ENCODE results near the gene JARID2. TPM values are rescaled to one million over a fixed set of nuclear protein-coding genes. Genes with fewer than 3 reads are reported as not detected.

JARID2 gene
- total RNA-seq, 1 donor from 2014 or later = 38.9 TPM

- peak overlapping the region; percentile 23 for H3K4me3 ChIP-seq
- no peak for DNase-seq (ENCODE audit: low spot score)
- peaks cover 85% of the 10 kb centered on the region for H3K4me1 Mint-ChIP-seq
- peaks cover 3% of the 10 kb centered on the region for H3K36me3 Mint-ChIP-seq
- no peaks in the 10 kb centered on the region for H3K36me3 ChIP-seq
- H3K27ac Mint-ChIP-seq = peak overlapping the region; percentile 83
- H3K79me2 ChIP-seq (ENCODE audit: low read depth) = peaks cover 100% of the 10 kb centered on the region
- peaks cover 60% of the 10 kb centered on the region for H3K4me1 ChIP-seq
- peaks cover 65% of the 10 kb centered on the region for H3F3A ChIP-seq (ENCODE audit: low read depth)
- no peak overlapping the region for H2AFZ ChIP-seq (replicated peaks)
- peak overlapping the region; percentile 76 for H3K4me2 ChIP-seq
- peaks cover 98% of the 10 kb centered on the region for H4K20me1 ChIP-seq (ENCODE audit: low read depth)
- H3K27me3 ChIP-seq = no peaks in the 10 kb centered on the region
- H3K9me3 ChIP-seq (ENCODE audit: low read depth) = no peaks in the 10 kb centered on the region
- no peak overlapping the region for H3K9ac ChIP-seq
- peak overlapping the region; percentile 74 for H3K4me3 Mint-ChIP-seq
- H3K27me3 Mint-ChIP-seq (ENCODE audit: insufficient read depth, low read depth) = no peaks in the 10 kb centered on the region
- H3K9me3 Mint-ChIP-seq = no peaks in the 10 kb centered on the region
- TF ChIP-seq EZH2phosphoT487 (IDR thresholded peaks at IDR 0.05) = no peak
- TF ChIP-seq EZH2 (IDR thresholded peaks at IDR 0.05) = no peak
- TF ChIP-seq, protein P1, sequence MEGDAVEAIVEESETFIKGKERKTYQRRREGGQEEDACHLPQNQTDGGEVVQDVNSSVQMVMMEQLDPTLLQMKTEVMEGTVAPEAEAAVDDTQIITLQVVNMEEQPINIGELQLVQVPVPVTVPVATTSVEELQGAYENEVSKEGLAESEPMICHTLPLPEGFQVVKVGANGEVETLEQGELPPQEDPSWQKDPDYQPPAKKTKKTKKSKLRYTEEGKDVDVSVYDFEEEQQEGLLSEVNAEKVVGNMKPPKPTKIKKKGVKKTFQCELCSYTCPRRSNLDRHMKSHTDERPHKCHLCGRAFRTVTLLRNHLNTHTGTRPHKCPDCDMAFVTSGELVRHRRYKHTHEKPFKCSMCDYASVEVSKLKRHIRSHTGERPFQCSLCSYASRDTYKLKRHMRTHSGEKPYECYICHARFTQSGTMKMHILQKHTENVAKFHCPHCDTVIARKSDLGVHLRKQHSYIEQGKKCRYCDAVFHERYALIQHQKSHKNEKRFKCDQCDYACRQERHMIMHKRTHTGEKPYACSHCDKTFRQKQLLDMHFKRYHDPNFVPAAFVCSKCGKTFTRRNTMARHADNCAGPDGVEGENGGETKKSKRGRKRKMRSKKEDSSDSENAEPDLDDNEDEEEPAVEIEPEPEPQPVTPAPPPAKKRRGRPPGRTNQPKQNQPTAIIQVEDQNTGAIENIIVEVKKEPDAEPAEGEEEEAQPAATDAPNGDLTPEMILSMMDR (IDR thresholded peaks at IDR 0.05) = no peak
- no peak overlapping the region for H3K27ac ChIP-seq
These were observed 18.5 kb downstream of the JARID2 start for GRCh38 chr6:15264412-15264811.

DNA sequence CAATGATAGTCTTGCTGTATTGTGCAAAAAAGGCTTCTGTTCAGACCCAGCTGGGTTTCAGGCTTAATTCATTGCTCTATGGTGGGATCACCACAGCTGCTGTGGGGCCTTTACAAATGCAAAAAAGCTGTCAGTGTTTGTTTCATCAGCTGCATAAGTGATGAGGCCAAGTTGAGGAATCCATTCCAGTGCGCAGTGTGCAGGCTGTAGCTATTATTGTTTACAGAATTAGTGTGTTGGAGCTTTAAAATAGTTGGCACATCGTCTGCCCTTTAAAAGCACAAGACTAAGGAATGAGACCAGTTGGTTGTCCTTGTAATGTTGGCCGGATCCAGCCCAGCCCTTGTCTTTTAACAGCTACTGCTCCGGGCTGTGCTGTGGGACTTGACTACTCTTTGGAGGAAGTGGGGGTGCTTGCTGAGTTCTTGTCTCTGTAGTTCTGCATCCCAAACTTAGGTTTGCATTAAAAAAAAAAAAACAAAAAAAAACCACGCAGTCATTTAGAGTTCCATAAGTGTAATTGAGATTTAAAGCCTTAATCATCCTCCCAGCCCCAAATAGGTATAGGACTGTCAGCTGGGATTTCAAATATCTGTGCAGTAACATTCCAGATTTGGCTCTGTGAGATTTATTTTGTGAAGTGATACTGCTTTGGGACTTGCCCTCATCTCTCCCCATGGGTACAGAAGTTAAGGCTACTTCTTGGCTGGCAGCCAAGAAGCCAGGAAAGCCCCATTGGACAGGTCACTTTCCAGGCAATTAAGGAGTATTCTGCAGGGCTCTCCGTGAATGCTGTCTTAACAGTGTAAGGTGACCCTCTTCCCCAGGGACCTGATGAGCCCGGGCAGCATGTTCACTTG is 19.3 kb downstream of the JARID2 start:
- H3K36me3 Mint-ChIP-seq = peaks cover 3% of the 10 kb centered on the region
- H2AFZ ChIP-seq (replicated peaks) = no peak overlapping the region
- TF ChIP-seq, protein P1 (IDR thresholded peaks at IDR 0.05) = no peak
- TF ChIP-seq EZH2 (IDR thresholded peaks at IDR 0.05) (no peak), EZH2phosphoT487 (IDR thresholded peaks at IDR 0.05) (peak; percentile 66)
- H3K79me2 ChIP-seq (ENCODE audit: low read depth) = peaks cover 100% of the 10 kb centered on the region
- peak overlapping the region; percentile 23 for H3K4me3 ChIP-seq
- peaks cover 98% of the 10 kb centered on the region for H4K20me1 ChIP-seq (ENCODE audit: low read depth)
- H3K27ac Mint-ChIP-seq = peak overlapping the region; percentile 87
- H3K9ac ChIP-seq = no peak overlapping the region
- no peaks in the 10 kb centered on the region for H3K9me3 Mint-ChIP-seq
- H3K4me3 Mint-ChIP-seq = peak overlapping the region; percentile 75
- H3K27me3 ChIP-seq = no peaks in the 10 kb centered on the region
- H3K27ac ChIP-seq = no peak overlapping the region
- peaks cover 62% of the 10 kb centered on the region for H3K4me1 ChIP-seq
- peak overlapping the region; percentile 76 for H3K4me2 ChIP-seq
- DNase-seq (ENCODE audit: low spot score) = peak; percentile 77
- peaks cover 86% of the 10 kb centered on the region for H3K4me1 Mint-ChIP-seq
- H3K27me3 Mint-ChIP-seq (ENCODE audit: insufficient read depth, low read depth) = no peaks in the 10 kb centered on the region
- no peaks in the 10 kb centered on the region for H3K36me3 ChIP-seq
- H3K9me3 ChIP-seq (ENCODE audit: low read depth) = no peaks in the 10 kb centered on the region
- peaks cover 65% of the 10 kb centered on the region for H3F3A ChIP-seq (ENCODE audit: low read depth)

- Histone ChIP-seq H3K4me3 (no peak overlapping the region), H3K27ac (no peak overlapping the region), H3K79me2 (ENCODE audit: low read depth) (peaks cover 100% of the 10 kb centered on the region), H3K9me3 (ENCODE audit: low read depth) (no peaks in the 10 kb centered on the region), H4K20me1 (ENCODE audit: low read depth) (peaks cover 98% of the 10 kb centered on the region), H2AFZ (replicated peaks) (no peak overlapping the region), H3K9ac (no peak overlapping the region), H3K27me3 (no peaks in the 10 kb centered on the region), H3K36me3 (no peaks in the 10 kb centered on the region), H3F3A (ENCODE audit: low read depth) (peaks cover 60% of the 10 kb centered on the region), H3K4me1 (peaks cover 59% of the 10 kb centered on the region), H3K4me2 (peak overlapping the region; percentile 76)
- peaks cover 3% of the 10 kb centered on the region for H3K36me3 Mint-ChIP-seq
- H3K4me1 Mint-ChIP-seq = peaks cover 83% of the 10 kb centered on the region
- H3K27ac Mint-ChIP-seq = peak overlapping the region; percentile 87
- TF ChIP-seq EZH2phosphoT487 (IDR thresholded peaks at IDR 0.05) (no peak), EZH2 (IDR thresholded peaks at IDR 0.05) (no peak)
- TF ChIP-seq, protein P1 (IDR thresholded peaks at IDR 0.05) = no peak
- DNase-seq (ENCODE audit: low spot score) = no peak
- peak overlapping the region; percentile 75 for H3K4me3 Mint-ChIP-seq
- H3K9me3 Mint-ChIP-seq = no peaks in the 10 kb centered on the region
- no peaks in the 10 kb centered on the region for H3K27me3 Mint-ChIP-seq (ENCODE audit: insufficient read depth, low read depth)
These were observed 19.9 kb downstream of the JARID2 start for GRCh38 chr6:15265787-15266186.
